IPS-18c (cell line): ENCODE results near the gene FAM180A.

Experiments
- H3K4me3 ChIP-seq: 2 replicates; pipeline ENCODE4 v1.7.0; 2013; ENCODE audit warnings: low read depth, mild to moderate bottlenecking, low read length, moderate library complexity; ENCODE audit not compliant: insufficient read depth
- H3K9me3 ChIP-seq: one replicate; pipeline ENCODE4 v1.6.1; 2013; ENCODE audit warnings: mild to moderate bottlenecking, low read length, moderate library complexity; ENCODE audit not compliant: control insufficient read depth, insufficient read depth

The FAM180A gene

GRCh38 chr7:135775230-135775629 is 26.6 kb upstream of the FAM180A start:
- H3K4me3 ChIP-seq = no peak overlapping the region
- H3K9me3 ChIP-seq = no peaks in the 10 kb centered on the region

- Histone ChIP-seq H3K9me3 (no peaks in the 10 kb centered on the region), H3K4me3 (no peak overlapping the region)
Observed at GRCh38 chr7:135774284-135774683, 25.7 kb upstream of the FAM180A start.

DNA sequence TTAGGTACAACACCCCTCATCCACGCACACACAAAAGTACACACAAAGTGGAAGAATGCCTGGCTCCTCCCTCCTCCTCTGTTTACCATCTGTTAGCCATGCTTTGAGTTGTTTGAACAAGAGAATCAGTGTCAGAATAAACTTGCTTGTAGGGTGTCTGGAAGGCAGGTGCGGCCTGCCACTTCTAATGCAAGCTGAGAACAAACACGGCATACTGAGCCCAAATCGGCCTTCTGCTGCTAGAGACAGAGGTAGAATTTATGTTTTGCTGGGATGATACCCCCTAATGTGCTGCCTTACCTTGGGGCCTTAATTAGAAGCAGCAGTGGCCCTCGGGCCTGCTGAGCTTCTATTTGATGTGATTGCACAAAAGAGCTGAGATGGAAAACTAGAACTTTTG is 24.9 kb upstream of the FAM180A start:
- H3K4me3 ChIP-seq = no peak overlapping the region
- H3K9me3 ChIP-seq = no peaks in the 10 kb centered on the region

DNA sequence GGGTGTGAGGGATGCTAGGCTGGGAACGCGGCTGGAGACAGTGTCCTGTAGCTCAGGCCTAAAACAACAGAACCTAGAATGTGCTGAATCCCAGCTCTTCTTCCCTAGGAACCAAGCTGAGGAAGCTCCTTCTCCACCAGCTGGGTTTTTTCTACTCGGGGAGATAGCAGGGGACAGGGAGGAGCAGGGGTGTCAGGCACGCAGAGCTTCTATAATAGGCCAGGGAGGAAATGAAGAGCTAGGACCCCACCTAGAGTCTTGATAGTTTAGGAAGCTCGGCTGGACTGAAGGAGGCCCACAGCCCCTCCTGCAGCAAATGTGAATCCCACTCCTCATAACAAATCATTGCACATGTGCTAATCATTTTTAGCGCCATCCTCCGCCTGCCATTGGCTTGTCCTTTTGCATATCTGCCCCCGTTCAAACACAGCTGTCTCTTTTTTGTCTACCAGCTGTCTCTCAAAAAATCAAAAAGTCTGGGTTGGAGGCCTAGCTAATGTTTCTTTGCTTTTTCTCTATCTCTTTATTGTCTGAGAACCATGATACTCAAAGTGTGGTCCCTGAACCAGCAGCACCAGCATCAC is 24.1 kb upstream of the FAM180A start:
- no peaks in the 10 kb centered on the region for H3K9me3 ChIP-seq
- H3K4me3 ChIP-seq = no peak overlapping the region

- no peak overlapping the region for H3K4me3 ChIP-seq
- no peaks in the 10 kb centered on the region for H3K9me3 ChIP-seq
Observed at GRCh38 chr7:135771961-135772638, 23.5 kb upstream of the FAM180A start.

DNA sequence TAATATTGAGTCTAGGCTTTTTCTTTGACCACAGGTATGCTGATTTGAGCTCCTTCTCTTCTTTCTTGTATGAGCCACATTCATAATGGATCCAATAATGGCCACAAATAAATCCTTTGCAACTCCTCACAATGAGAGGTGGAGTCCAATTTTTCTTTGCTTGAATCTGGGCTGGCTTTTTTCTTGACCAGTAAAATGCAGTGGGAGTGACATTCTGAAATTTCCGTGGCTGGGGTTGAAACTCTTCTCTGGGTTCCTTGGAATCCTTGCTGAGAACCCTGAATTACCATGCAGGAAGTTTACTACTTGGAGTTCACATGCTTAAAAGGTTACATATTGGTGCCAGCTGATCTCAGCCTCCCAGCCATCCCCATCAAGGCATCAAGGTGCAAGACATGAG is 22.4 kb upstream of the FAM180A start:
- Histone ChIP-seq H3K4me3 (no peak overlapping the region), H3K9me3 (no peaks in the 10 kb centered on the region)

DNA sequence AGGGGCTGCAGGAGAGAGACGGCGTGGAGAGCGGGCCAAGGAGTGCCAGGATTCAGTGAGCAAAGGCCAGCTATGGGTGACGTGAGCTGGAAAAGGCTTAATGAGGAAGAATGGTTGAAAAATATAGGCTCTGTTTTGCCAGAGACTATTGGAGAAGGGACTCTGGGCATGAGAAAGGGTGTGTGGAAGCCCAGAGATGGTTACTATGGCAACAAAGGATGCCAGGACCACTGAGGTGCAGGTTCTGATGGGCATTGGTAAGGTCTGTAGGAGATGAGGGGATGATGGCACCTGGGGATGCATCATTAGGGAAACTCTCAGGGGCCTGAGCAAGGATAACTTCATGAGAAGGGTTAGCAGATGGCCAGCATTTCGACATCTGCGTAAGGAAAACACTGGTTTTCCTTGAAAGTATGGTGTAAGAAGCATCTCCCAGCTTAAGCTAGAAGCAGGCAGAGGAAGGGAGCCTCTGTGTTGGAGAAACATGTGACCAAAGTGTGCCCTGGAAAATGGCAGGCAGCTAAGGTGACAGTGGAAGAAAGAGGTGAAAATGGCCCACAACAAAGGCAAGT is 21.6 kb upstream of the FAM180A start:
- H3K4me3 ChIP-seq = no peak overlapping the region

GRCh38 chr7:135769005-135769802 is 20.6 kb upstream of the FAM180A start:
- Histone ChIP-seq H3K4me3 (no peak overlapping the region), H3K9me3 (no peaks in the 10 kb centered on the region)

More for the DNA sequence above, 21.6 kb upstream of the FAM180A start:
- H3K9me3 ChIP-seq = no peaks in the 10 kb centered on the region

DNA sequence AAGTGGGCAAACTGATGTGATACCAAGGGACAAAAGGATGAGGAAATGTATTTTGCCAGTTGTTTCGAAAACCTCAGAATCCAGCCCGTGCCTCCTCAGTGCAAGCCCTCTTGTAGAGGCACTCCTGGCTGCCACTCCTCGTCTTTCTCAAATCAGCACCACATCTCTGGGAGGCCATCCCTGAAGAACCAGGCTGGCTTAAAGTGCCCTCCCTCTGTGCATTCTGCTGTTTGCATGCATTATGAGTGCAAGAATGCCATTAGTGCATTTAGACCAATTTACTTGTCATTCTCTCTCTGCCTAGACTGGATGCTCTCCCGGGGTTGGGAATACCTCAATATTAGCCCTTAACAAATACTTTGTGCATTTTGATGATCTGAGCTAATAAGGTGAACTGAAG is 19.9 kb upstream of the FAM180A start:
- no peaks in the 10 kb centered on the region for H3K9me3 ChIP-seq
- H3K4me3 ChIP-seq = no peak overlapping the region

DNA sequence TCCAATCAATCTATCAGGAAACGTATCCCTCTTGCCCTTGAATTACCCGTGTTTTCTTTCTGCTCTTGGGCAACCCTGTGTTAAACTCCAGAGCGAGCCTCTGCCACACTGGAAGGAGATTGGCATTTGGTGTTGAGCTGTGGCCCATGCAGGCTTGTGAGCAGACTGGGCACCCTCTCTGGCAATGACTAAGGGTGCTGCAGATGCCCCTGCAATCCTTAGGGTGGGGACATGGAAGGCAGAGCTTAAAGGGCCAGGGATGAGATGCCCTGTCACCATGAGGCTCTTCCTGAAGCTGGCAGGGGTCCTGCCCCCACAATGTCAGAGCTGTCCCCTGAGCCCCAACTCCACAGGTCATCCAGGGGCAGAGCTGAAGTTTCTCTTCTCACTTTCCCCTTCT is 19.5 kb upstream of the FAM180A start:
- H3K4me3 ChIP-seq = no peak overlapping the region

DNA sequence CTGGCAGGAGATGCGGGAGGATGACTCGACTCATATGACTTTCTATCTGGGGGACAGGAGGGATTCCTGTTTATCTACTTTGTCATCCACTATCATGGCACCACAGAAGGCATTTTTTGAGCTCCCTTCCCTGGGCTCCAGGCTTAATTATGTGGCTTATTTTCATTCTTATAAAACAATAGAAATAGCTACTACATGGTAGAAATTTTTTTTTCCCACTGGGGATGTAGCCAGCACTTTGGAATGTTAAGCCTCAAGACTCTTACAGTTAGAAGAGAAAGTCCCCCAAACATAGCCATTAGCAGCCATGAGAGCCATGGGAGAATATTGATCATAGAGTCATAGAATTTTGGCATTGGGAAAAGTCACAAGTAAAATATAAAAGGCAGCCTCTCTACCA is 14.6 kb upstream of the FAM180A start:
- H3K4me3 ChIP-seq = no peak overlapping the region

More for the DNA sequence above, 19.5 kb upstream of the FAM180A start:
- no peaks in the 10 kb centered on the region for H3K9me3 ChIP-seq

DNA sequence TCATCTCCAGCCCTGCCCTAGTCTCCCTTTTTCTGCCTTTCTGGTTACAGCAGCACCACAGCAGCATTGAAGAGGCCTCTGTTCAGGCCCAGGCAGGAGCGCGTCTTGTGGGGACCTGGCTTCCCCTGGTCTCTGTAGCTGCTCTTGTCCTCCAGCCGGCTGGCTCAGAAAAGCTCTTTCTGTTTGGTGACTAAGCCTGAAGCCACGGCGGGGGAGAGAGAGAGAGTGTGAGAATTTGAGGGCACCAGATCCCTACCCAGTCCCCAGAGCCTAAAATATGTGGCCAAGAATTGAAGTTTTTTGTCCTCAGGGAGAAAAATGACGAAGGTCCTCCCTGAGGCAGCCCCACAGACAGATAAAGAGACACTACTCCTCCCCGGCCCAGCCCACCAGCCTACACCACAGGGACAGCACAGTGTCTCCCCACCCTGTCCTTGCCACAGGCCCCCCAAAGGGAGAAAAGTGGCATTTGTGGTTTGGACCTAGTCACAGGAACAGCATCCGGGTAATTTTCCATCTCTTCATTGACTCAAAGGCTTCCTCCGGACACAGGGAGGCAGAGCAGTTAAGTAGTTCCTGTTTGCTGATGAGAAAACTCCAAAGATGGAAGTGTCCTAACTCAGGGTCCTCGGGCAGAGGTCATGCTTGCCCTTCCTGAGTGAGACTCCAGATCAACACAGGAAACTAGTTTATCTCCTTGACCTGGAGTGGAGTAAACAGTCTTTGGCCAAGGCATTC is 13.3 kb upstream of the FAM180A start:
- H3K4me3 ChIP-seq = no peak overlapping the region

More for the DNA sequence above, 14.6 kb upstream of the FAM180A start:
- H3K9me3 ChIP-seq = no peaks in the 10 kb centered on the region

DNA sequence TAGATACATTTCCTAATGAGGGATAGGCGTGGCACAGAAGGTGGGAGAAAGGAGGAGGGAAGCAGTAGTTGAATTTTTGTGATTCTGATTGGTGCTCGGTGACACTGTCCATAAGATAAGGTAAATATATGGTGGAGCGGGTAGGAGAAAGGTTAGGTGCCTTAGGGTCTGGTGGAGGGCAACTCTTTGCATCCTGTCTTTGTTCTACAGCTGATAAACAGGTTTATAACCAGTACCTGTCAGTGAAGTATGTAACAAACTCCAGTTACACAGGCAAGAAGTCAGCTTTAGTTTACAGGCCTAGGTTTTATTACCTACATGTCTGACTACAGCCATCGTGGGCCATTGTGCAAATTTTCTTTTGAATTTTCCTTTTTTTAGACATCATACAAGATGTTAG is 10.9 kb upstream of the FAM180A start:
- Histone ChIP-seq H3K4me3 (no peak overlapping the region), H3K9me3 (no peaks in the 10 kb centered on the region)

More for the DNA sequence above, 13.3 kb upstream of the FAM180A start:
- no peaks in the 10 kb centered on the region for H3K9me3 ChIP-seq

DNA sequence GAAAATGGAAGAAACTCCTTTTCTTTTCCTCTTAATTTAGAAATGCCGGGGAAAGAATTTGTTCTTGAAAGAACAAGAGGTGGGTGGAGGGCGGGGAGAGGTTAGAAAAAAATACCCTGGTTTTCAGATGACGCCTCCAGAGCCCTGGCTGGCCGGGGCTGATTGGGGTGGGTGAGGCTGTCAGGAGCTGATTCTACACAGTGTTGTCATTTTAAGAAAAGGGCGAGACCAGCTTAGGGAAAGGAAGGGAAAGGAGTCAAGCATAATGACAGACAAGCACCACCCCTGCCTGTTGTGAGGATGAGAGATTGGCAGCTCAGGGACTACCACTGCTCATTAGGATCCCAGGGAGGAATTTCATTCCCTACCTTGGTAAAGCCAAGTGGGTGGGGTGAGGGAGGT is 9.9 kb upstream of the FAM180A start:
- no peaks in the 10 kb centered on the region for H3K9me3 ChIP-seq
- no peak overlapping the region for H3K4me3 ChIP-seq

- no peak overlapping the region for H3K4me3 ChIP-seq
- H3K9me3 ChIP-seq = no peaks in the 10 kb centered on the region
Observed at GRCh38 chr7:135757719-135758411, 9.3 kb upstream of the FAM180A start.

DNA sequence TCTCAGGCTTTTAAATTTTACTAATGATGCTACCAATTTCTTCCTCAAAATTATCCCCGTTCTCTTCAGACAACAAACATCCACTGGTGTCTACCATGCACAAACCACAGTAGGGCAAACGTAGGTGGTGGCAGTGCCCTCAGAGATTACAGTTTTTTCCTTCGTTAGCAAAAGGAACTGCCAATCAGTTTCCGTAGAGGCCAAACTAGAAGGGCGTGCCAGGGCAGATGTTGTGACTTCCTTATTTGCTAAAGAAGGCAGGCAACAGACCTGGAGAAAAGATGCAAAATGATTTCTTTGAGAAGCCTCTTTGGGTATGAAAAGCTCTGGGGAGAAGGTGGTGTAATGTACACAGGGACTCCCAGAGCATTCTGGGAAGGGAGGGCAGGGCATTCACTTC is 7.6 kb upstream of the FAM180A start:
- no peak overlapping the region for H3K4me3 ChIP-seq
- H3K9me3 ChIP-seq = no peaks in the 10 kb centered on the region

DNA sequence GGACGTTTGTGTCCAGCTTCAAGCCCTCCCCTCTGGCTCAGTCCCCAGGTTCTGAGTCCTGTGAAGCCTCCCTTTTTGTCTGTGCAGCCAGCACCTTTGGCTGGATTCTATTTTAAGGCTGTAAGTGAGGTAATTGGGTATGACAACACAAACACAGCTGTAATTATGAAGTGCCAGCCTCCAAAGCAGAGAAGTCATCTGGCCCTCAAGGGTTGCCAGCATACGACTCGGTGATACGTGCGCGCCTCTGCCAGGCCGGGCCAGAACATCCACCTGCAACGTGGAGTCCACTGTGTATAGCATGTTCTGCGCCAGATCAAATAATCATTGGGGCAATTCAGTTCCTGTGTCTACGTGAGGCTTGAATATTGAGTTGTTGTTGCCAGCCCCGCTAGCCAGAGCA is 6.7 kb upstream of the FAM180A start:
- H3K4me3 ChIP-seq = no peak overlapping the region
- H3K9me3 ChIP-seq = no peaks in the 10 kb centered on the region
